ENCODE data around the gene SEC24C.
A peak's percentile ranks its signal among the peaks of the same experiment; 100 is the strongest.

The SEC24C gene

DNA sequence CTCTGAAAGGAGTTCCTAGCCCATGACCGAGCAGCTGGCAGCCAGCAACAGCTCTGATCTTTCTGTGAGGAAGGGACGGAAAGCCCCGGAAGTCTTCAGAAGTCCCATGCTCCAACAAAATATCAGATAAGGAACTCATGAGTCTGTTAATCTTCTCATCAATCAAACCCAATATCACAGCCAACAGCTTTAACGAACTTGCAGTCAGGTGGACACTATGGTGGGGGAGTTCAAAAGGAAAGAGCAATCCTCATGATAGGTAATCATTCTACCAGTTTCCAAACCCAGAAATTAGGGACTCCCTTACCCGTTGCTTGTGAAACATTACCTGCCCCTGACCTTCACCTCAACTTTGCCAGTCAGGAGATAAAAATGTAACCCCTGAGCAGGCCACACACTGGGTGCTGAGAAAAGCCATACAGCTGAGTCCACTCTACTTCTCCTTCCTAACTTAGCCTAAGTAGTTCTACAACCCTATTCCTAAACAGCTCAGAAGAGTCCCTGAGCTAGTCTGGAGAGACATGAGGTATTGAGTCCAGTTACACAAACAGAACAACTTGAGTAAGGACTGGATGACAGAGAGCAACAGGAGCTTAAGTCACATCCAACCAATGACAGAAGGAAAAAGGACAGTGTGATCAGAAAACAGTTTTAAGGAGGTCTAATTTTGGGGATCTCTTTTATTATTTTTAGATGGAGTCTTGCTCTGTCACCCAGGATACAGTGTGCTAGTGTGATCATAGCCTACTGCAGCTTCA lies 65.1 kb downstream of the SEC24C start:
- TF ChIP-seq, protein P1, sequence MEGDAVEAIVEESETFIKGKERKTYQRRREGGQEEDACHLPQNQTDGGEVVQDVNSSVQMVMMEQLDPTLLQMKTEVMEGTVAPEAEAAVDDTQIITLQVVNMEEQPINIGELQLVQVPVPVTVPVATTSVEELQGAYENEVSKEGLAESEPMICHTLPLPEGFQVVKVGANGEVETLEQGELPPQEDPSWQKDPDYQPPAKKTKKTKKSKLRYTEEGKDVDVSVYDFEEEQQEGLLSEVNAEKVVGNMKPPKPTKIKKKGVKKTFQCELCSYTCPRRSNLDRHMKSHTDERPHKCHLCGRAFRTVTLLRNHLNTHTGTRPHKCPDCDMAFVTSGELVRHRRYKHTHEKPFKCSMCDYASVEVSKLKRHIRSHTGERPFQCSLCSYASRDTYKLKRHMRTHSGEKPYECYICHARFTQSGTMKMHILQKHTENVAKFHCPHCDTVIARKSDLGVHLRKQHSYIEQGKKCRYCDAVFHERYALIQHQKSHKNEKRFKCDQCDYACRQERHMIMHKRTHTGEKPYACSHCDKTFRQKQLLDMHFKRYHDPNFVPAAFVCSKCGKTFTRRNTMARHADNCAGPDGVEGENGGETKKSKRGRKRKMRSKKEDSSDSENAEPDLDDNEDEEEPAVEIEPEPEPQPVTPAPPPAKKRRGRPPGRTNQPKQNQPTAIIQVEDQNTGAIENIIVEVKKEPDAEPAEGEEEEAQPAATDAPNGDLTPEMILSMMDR (IDR thresholded peaks at IDR 0.05; ENCODE audit: insufficient read depth, low read depth, low read length, missing control alignments), result no peak
- DNase-seq (ENCODE audit: low read depth), result no peak
- H3K4me3 ChIP-seq (ENCODE audit: low read length), result no peak overlapping the region

DNA sequence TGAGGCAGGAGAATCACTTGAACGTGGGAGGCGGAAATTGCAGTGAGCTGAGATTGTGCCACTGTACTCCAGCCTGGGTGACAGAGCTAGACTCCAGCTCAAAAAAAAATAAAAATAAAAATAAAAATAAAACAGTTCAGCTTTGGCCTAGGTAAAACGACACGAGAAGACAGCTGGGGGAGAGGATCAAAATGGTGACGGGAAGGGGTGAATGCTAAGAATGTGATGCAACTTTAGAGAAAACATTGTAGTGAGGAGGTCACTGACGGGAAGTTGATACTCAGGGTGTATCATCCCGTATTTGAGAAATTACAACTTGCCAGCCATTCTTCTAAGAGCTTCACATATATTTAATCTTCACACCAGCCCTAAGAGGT lies 66.2 kb downstream of the SEC24C start:
- DNase-seq (ENCODE audit: low read depth), result no peak
- H3K4me3 ChIP-seq (ENCODE audit: low read length), result peak overlapping the region; percentile 60
- TF ChIP-seq, protein P1 (IDR thresholded peaks at IDR 0.05; ENCODE audit: insufficient read depth, low read depth, low read length, missing control alignments), result no peak

DNA sequence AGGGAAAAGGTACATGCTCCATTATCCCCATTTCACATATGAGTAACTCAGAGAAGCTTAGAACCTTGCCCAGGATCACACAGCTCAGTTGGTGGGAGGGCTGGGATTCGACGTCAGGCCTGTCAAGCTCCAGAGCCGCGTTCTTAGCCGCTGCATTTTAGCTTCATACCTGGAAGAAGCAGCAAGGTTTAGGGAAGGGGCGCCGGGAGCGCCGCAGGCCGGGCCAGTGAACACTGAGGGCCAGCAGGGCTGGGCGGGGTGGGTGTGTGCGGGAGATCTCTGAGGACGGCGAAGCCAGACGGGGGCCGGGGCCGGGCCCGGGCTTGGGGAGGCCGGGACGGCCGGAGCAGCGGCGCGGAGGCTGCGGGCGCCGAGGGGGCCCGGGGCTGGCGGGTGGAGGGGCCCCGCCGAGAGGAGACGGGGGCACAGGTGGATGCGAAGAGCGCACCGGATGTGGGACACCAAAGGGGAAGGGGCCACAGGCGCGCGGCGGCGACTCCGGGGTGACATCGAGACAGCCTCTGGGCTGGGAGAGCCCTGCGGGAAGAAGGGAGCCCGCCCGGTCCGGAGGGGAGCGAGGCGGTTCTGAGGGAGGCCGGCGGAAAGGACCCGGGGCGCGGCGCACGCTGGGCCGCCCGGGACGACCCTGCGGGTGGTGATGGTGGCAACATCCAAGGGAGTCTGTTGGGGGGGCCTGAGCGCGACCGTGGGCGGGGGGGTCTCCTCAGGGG lies 66.7 kb downstream of the SEC24C start:
- TF ChIP-seq, protein P1 (IDR thresholded peaks at IDR 0.05; ENCODE audit: insufficient read depth, low read depth, low read length, missing control alignments), result no peak
- peak overlapping the region; percentile 60 for H3K4me3 ChIP-seq (ENCODE audit: low read length)
- peak; percentile 35 for DNase-seq (ENCODE audit: low read depth)

- no peak overlapping the region for H3K4me3 ChIP-seq (ENCODE audit: low read length)
- no peak for DNase-seq (ENCODE audit: low read depth)
Measured at GRCh38 chr10:73812657-73813056, 68.5 kb downstream of the SEC24C start.

DNA sequence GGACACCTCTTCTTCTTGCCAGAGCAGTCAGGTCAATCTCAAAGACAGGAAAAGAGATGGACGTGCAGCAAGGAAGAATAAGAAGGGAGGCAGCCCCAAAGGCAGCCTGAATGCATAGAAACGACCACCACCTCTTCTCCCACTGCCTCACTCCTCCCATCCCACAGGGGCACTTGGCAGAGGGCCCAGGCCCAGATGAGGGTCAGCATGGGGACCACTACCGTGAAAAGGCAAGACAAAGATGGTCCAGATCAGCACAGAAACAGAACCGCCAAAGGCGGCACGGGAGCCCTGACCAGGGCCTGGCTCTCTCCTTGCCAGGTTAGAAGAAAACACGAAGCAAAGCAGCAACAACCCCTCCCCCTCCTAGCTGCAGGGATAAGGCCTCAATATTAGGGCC lies 69.2 kb downstream of the SEC24C start:
- H3K4me3 ChIP-seq (ENCODE audit: low read length), result no peak overlapping the region
- TF ChIP-seq, protein P1 (IDR thresholded peaks at IDR 0.05; ENCODE audit: insufficient read depth, low read depth, low read length, missing control alignments), result no peak
- DNase-seq (ENCODE audit: low read depth), result no peak

More at GRCh38 chr10:73812657-73813056, 68.5 kb downstream of the SEC24C start:
- TF ChIP-seq, protein P1 (IDR thresholded peaks at IDR 0.05; ENCODE audit: insufficient read depth, low read depth, low read length, missing control alignments), result no peak

DNA sequence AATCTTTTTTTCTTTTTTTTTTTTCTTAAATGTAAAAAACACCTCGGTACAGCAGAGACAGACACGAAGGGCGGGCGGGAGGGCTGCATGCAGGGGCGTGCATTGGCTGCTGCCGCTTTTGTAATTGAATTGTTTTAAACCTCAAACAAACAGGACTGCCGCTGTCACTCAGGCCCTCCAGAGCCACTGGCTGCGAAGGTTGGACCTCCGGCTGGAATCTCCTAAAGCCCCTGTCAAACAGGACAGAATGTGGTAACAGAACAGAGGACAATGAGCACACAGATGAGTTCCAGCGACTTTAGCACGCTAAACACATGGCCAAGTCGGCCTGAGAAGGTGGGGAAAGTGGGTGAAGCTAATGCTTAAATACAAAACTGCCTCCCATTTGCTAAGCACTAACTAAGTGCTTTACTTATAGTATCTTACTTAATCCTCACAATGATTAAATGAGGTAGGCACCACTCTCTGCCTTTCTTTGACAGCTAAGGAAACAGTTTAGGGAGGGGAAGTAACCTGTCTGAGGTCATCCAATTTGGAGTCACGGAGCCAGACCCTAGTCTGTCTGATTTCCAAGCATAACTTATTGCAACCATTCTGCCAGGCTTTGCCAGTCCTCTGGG lies 70.2 kb downstream of the SEC24C start:
- no peak overlapping the region for H3K4me3 ChIP-seq (ENCODE audit: low read length)
- TF ChIP-seq, protein P1 (IDR thresholded peaks at IDR 0.05; ENCODE audit: insufficient read depth, low read depth, low read length, missing control alignments), result no peak
- no peak for DNase-seq (ENCODE audit: low read depth)
